K562 (cell line): Measurements from ENCODE around the gene LAMB4. TPM values are rescaled to one million over a fixed set of nuclear protein-coding genes. Genes with fewer than 3 reads are reported as not detected.

Source experiments
- ATAC-seq: fragments of 200-7000 bp; cut with Tn5 transposase; 3 replicates; pipeline ENCODE4 v1.9.1; 2020; ENCODE audit warnings: moderate library complexity
- BruUV-seq: library from RNA; stranded (reverse); fragments of 400-500 nt; replicated peaks from 2 replicates; lab custom pipeline; 2021; lab: Mats Ljungman, UMichigan
- CTCF ChIA-PET: fragments of 300-600 bp; formaldehyde crosslinking; extraction: SDS; loops from one replicate; lab custom pipeline; 2021; ENCODE audit warnings: low intra/inter-chr PET ratio; lab: Yijun Ruan, JAX
- POLR2A ChIA-PET: fragments of 300-600, 350-650 bp; sonication (Branson Sonifier 250); formaldehyde crosslinking; extraction: SDS; loops from one replicate; lab custom pipeline; 2021; ENCODE audit warnings: antibody characterized with exemption, inconsistent platforms; lab: Yijun Ruan, JAX
- DNase-seq, 4 experiments: peaks; one replicate each; pipeline versions ENCODE4 v3.0.0 to v3.0.0-alpha.2; 2011 to 2018; ENCODE audit warnings: low spot score in 3 of 4, mixed read lengths in 3 of 4; ENCODE audit errors: extremely low read depth in 1 of 4
- FAIRE-seq: peaks from 2 replicates; lab custom pipeline; 2011; peaks lifted over from hg19 to GRCh38; lab: Jason Lieb, UNC
- H2AFZ ChIP-seq: 2 replicates; pipeline ENCODE4 v1.6.0; 2011; ENCODE audit warnings: low read depth, low read length, control low read depth, inconsistent platforms
- H3K27ac ChIP-seq: fragments of 200-600 bp; 3 replicates; pipeline ENCODE4 v1.8.0; 2011; ENCODE audit warnings: low read depth, mild to moderate bottlenecking, control low read depth, inconsistent platforms, low read length, moderate library complexity, mixed read lengths; ENCODE audit errors: extremely low read depth
- H3K27me3 ChIP-seq, 2 experiments: fragments of 300-600 bp in 1 of 2; 2 replicates in 1 of 2; 3 replicates in 1 of 2; pipeline versions ENCODE4 v1.6.0 to v1.8.0; 2011; ENCODE audit warnings: inconsistent platforms in 2 of 2, low read length in 2 of 2, mild to moderate bottlenecking in 1 of 2, mixed read lengths in 1 of 2, moderate library complexity in 1 of 2; ENCODE audit not compliant: control insufficient read depth in 2 of 2, insufficient read depth in 2 of 2
- H3K36me3 ChIP-seq: fragments of 300-600 bp; 3 replicates; pipeline ENCODE4 v1.8.0; 2011; ENCODE audit warnings: mild to moderate bottlenecking, low read length, inconsistent platforms; ENCODE audit not compliant: control insufficient read depth, insufficient read depth
- H3K4me1 ChIP-seq, 2 experiments: fragments of 200-600 bp in 1 of 2; replicated peaks in 1 of 2; 2 replicates in 1 of 2; 3 replicates in 1 of 2; pipeline versions ENCODE4 v1.5.1 to v1.8.0; 2011; ENCODE audit warnings: inconsistent platforms in 2 of 2, low read length in 2 of 2, mild to moderate bottlenecking in 1 of 2, mixed read lengths in 1 of 2, moderate library complexity in 1 of 2; ENCODE audit not compliant: control insufficient read depth in 2 of 2, insufficient read depth in 2 of 2
- H3K4me2 ChIP-seq: 2 replicates; pipeline ENCODE4 v1.6.1; 2011; ENCODE audit warnings: low read length, control low read depth, inconsistent platforms, mixed read lengths; ENCODE audit not compliant: insufficient read depth
- H3K4me3 ChIP-seq: fragments of 200-600 bp; sonication (generic), shearing (Covaris generic); 2 replicates; pipeline ENCODE4 v1.5.1; 2016; ENCODE audit warnings: control low read depth, inconsistent platforms
- H3K79me2 ChIP-seq: fragments of 200-600 bp; 3 replicates; pipeline ENCODE4 v1.8.0; 2011; ENCODE audit warnings: low read length, inconsistent platforms; ENCODE audit not compliant: control insufficient read depth, insufficient read depth
- H3K9ac ChIP-seq, 2 experiments: 2 replicates each; pipeline versions ENCODE4 v1.6.0 to v1.6.1; 2011; ENCODE audit warnings: low read depth in 2 of 2, low read length in 2 of 2, control low read depth in 1 of 2, inconsistent platforms in 1 of 2, mild to moderate bottlenecking in 1 of 2, mixed read lengths in 1 of 2; ENCODE audit not compliant: insufficient read depth in 1 of 2
- H3K9me1 ChIP-seq: one replicate; pipeline ENCODE4 v1.6.0; 2011; ENCODE audit warnings: inconsistent platforms, mild to moderate bottlenecking, low read length, moderate library complexity; ENCODE audit not compliant: control insufficient read depth, insufficient read depth
- H3K9me3 ChIP-seq: replicated peaks from 2 replicates; pipeline ENCODE4 v1.5.1; 2011; ENCODE audit warnings: low read depth, low read length, inconsistent platforms; ENCODE audit not compliant: control insufficient read depth, insufficient read depth
- H4K20me1 ChIP-seq: replicated peaks from 2 replicates; pipeline ENCODE4 v1.6.1; 2011; ENCODE audit warnings: low read length, inconsistent platforms, mixed read lengths; ENCODE audit not compliant: control insufficient read depth, insufficient read depth
- ARID2 ChIP-seq: fragments of 450-650 bp; IDR thresholded peaks from 2 replicates; pipeline ENCODE4 v1.6.1; 2017; ENCODE audit warnings: antibody characterized with exemption, mild to moderate bottlenecking
- EHMT2 ChIP-seq: fragments of 450-650 bp; IDR thresholded peaks from 2 replicates; pipeline ENCODE4 v1.6.1; 2018; ENCODE audit warnings: antibody characterized with exemption
- FOXJ3 ChIP-seq: sonication (generic); formaldehyde crosslinking; IDR thresholded peaks from 2 replicates; pipeline ENCODE4 v1.4.0; 2020; ENCODE audit warnings: mild to moderate bottlenecking, missing genetic modification reagents
- GATA2 ChIP-seq: sonication (generic); formaldehyde crosslinking; IDR thresholded peaks from 2 replicates; pipeline ENCODE4 v1.4.0; 2020; ENCODE audit warnings: mild to moderate bottlenecking, missing genetic modification reagents
- HMGN3 ChIP-seq: IDR thresholded peaks from 2 replicates; pipeline ENCODE4 v1.6.1; 2011; ENCODE audit warnings: borderline replicate concordance, low read depth, mild to moderate bottlenecking, mixed read lengths, low read length; ENCODE audit not compliant: insufficient read length; ENCODE audit errors: extremely low read depth
- MECOM ChIP-seq: fragments of 250-450 bp; sonication (Bioruptor Pico); IDR thresholded peaks from 2 replicates; pipeline ENCODE4 v1.8.0; 2022; ENCODE audit warnings: inconsistent platforms
- NFRKB ChIP-seq: fragments of 450-650 bp; IDR thresholded peaks from 2 replicates; pipeline ENCODE4 v1.6.1; 2016; ENCODE audit warnings: low read depth
- RAD21 ChIP-seq, 2 experiments: fragments of 250-450 bp in 1 of 2; fragments of 450-650 bp in 1 of 2; sonication (Bioruptor Pico) in 1 of 2; formaldehyde crosslinking in 1 of 2; IDR thresholded peaks in 1 of 2; conservative IDR thresholded peaks in 1 of 2; 2 replicates each; pipeline versions ENCODE4 v1.4.0 to v1.8.0; 2020 to 2022; ENCODE audit warnings: mild to moderate bottlenecking in 2 of 2, moderate library complexity in 1 of 2
- RB1 ChIP-seq: fragments of 450-650 bp; IDR thresholded peaks from 2 replicates; pipeline ENCODE4 v1.6.1; 2017; ENCODE audit warnings: low read depth, mild to moderate bottlenecking
- SNRNP70 ChIP-seq: fragments of 200-400 bp; formaldehyde crosslinking; optimal IDR thresholded peaks from 2 replicates; pipeline ENCODE3; 2017; ENCODE audit warnings: low read depth, low read length
- TFAM ChIP-seq: fragments of 250-450 bp; sonication (Bioruptor Pico); conservative IDR thresholded peaks from 2 replicates; pipeline ENCODE4 v1.5.0; 2021; ENCODE audit warnings: mild to moderate bottlenecking, moderate library complexity
- TSC22D4 ChIP-seq: fragments of 450-650 bp; IDR thresholded peaks from 2 replicates; pipeline ENCODE4 v1.6.1; 2016; ENCODE audit warnings: missing genetic modification characterization, missing biosample characterization, control low read depth
- ZNF184 ChIP-seq: sonication (generic); formaldehyde crosslinking; IDR thresholded peaks from 2 replicates; pipeline ENCODE4 v1.5.0; 2020; ENCODE audit warnings: missing genetic modification reagents
- ZNF224 ChIP-seq: sonication (generic); formaldehyde crosslinking; IDR thresholded peaks from 2 replicates; pipeline ENCODE4 v1.8.0; 2022; ENCODE audit warnings: mild to moderate bottlenecking, missing genetic modification reagents
- ZNF586 ChIP-seq: fragments of 450-650 bp; formaldehyde crosslinking; conservative IDR thresholded peaks from 2 replicates; pipeline ENCODE4 v1.4.0; 2020; ENCODE audit warnings: mild to moderate bottlenecking, moderate library complexity
- ZNF699 ChIP-seq: fragments of 250-450 bp; sonication (Bioruptor Pico); IDR thresholded peaks from 2 replicates; pipeline ENCODE4 v1.8.0; 2021; ENCODE audit warnings: mild to moderate bottlenecking, moderate library complexity; ENCODE audit not compliant: insufficient replicate concordance
- WGBS: fragments of 100-300 bp; shearing (Covaris generic); methylation state at CpG from one replicate; pipeline ENCODE4 v1.1.6; 2016; ENCODE audit warnings: low coverage, mixed read lengths; ENCODE audit not compliant: insufficient coverage; ENCODE audit errors: missing lambda C conversion rate; 5-methylcytosine and 5-hydroxymethylcytosine counted together
- in situ Hi-C: fragments of 300-500 bp; cut with MboI; formaldehyde crosslinking; loops from 4 replicates; pipeline ENCODE4 v1.15.0; 2018; ENCODE audit warnings: inconsistent platforms, mixed read lengths
- intact Hi-C: fragments of 100-400 bp; cut with micrococcal nuclease; formaldehyde crosslinking; loops from 2 replicates; pipeline ENCODE4 v1.14.2; 2022
- polyA plus RNA-seq, 8 experiments: library from polyadenylated mRNA; depleted of rRNA in 4 of 8; stranded (reverse) in 5 of 8; unstranded in 3 of 8; fragments of >200 nt; fragmentation: Nextera tagmentation in 2 of 8; fragmentation: Illumina TruSeq in 1 of 8; extraction: Ambion mirVana in 2 of 8; extraction: Trizol in 1 of 8; gene quantifications; 2 replicates each; pipeline versions ENCODE4 v1.2.1 to v1.2.3, GENCODE V29; 2011 to 2014; ENCODE audit warnings: inconsistent platforms in 1 of 8, missing spikeins in 1 of 8
- total RNA-seq, 7 experiments: library from RNA; depleted of rRNA in 6 of 7; stranded (reverse); fragments of >200 nt in 6 of 7; fragmentation: Illumina TruSeq in 2 of 7; extraction: Trizol in 2 of 7; gene quantifications; 2 replicates each; pipeline versions ENCODE4 v1.2.1 to v1.2.3, GENCODE V29; 2011 to 2021; ENCODE audit warnings: low replicate concordance in 1 of 7
- TF ChIP-seq, protein P1 (sequence below): fragments of 450-650 bp; formaldehyde crosslinking; IDR thresholded peaks from 2 replicates; pipeline ENCODE4 v1.4.0; 2022; ENCODE audit warnings: missing genetic modification characterization
- TF ChIP-seq, protein P2 (sequence below): fragments of 450-650 bp; IDR thresholded peaks from 2 replicates; pipeline ENCODE4 v1.6.1; 2016; ENCODE audit warnings: mild to moderate bottlenecking

The LAMB4 gene
- total and polyA plus RNA-seq, 9 of the 15 experiments (the other 6 are each of a cell fraction or from before 2014, with no cell fraction given), result 0.06 to 0.13 (median 0.07) TPM; not detected in 6

DNA sequence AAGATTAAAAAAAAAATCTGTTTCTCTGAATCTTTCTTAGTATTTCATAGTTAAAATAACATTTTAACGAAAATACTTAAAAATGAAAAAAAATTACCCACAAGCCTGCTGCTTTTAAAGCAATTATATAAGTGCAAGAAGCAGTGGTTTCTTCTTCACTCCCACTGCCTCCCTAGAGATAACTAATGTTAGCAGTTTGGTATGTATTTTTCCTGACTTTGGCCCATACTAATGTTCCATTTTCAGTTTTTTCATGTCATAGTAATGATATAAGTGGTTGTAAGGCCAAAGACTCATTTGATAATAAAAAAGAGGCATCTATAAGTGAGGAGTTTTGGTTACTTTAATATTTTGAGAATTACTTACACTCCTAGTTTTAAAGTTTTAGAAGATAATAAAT, 102.9 kb downstream of the LAMB4 start:
- Histone ChIP-seq H3K27ac (no peak overlapping the region), H4K20me1 (no peaks in the 10 kb centered on the region), H3K4me2 (no peak overlapping the region), H3K4me3 (no peak overlapping the region), H3K27me3 (no peaks in the 10 kb centered on the region), H3K4me1 (no peaks in the 10 kb centered on the region; a peak in 4 of 5 replicates), H3K9me3 (no peaks in the 10 kb centered on the region), H3K9ac (no peak overlapping the region), H3K79me2 (no peaks in the 10 kb centered on the region), H2AFZ (no peak overlapping the region), H3K9me1 (no peaks in the 10 kb centered on the region), H3K36me3 (no peaks in the 10 kb centered on the region)
- in situ Hi-C loops, result no loop called here
- WGBS, result 6% methylated on average over 1 of the region's 1 CpG
- intact Hi-C loops, result no loop called here
- FAIRE-seq (no peak), DNase-seq (no peak), ATAC-seq (no peak)
- POLR2A ChIA-PET, result interaction anchor here (0.6 kb wide), 2 partner anchors 46 to 52 kb away, joined by 3 read pairs; no protein-coding TSS in a partner anchor
- no TSS peak for BruUV-seq
- CTCF ChIA-PET, result interaction anchor here (0.5 kb wide), 1 partner anchor 58 kb away, joined by 3 read pairs; no protein-coding TSS in a partner anchor
- TF ChIP-seq TFAM (CRISPR knock-in tag) (no peak), SNRNP70 (no peak), ZNF224 (CRISPR knock-in tag) (no peak), ZNF586 (CRISPR knock-in tag) (no peak), EHMT2 (no peak), ARID2 (no peak), MECOM (no peak), ZNF184 (CRISPR knock-in tag) (no peak), RAD21 (CRISPR knock-in tag; conservative IDR thresholded peaks at IDR 0.05 in 1 of 2, IDR thresholded peaks at IDR 0.05 in 1 of 2) (no peak), NFRKB (no peak), ZNF699 (no peak), FOXJ3 (CRISPR knock-in tag) (no peak), HMGN3 (no peak), TSC22D4 (tag) (no peak), RB1 (no peak), GATA2 (CRISPR knock-in tag) (no peak)
- TF ChIP-seq, protein P1, sequence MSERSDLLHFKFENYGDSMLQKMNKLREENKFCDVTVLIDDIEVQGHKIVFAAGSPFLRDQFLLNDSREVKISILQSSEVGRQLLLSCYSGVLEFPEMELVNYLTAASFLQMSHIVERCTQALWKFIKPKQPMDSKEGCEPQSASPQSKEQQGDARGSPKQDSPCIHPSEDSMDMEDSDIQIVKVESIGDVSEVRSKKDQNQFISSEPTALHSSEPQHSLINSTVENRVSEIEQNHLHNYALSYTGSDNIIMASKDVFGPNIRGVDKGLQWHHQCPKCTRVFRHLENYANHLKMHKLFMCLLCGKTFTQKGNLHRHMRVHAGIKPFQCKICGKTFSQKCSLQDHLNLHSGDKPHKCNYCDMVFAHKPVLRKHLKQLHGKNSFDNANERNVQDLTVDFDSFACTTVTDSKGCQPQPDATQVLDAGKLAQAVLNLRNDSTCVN (CRISPR knock-in tag), result no peak
- TF ChIP-seq, protein P2, sequence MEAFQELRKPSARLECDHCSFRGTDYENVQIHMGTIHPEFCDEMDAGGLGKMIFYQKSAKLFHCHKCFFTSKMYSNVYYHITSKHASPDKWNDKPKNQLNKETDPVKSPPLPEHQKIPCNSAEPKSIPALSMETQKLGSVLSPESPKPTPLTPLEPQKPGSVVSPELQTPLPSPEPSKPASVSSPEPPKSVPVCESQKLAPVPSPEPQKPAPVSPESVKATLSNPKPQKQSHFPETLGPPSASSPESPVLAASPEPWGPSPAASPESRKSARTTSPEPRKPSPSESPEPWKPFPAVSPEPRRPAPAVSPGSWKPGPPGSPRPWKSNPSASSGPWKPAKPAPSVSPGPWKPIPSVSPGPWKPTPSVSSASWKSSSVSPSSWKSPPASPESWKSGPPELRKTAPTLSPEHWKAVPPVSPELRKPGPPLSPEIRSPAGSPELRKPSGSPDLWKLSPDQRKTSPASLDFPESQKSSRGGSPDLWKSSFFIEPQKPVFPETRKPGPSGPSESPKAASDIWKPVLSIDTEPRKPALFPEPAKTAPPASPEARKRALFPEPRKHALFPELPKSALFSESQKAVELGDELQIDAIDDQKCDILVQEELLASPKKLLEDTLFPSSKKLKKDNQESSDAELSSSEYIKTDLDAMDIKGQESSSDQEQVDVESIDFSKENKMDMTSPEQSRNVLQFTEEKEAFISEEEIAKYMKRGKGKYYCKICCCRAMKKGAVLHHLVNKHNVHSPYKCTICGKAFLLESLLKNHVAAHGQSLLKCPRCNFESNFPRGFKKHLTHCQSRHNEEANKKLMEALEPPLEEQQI, result no peak
